Measurements from ENCODE around the gene TMIE. TPM values are rescaled to one million over a fixed set of nuclear protein-coding genes. Genes with fewer than 3 reads are reported as not detected.

Gene TMIE
- total and polyA plus RNA-seq, 2 of the 8 experiments (the other 6 are each of a cell fraction or from before 2014, with no cell fraction given) = 0.45 to 0.67 TPM

GRCh38 chr3:46695177-46695961, 5.8 kb upstream of the TMIE start (continued):
- TF ChIP-seq CHD7 (IDR thresholded peaks at IDR 0.05; ENCODE audit: insufficient replicate concordance, low read length) (no peak), SAP30 (IDR thresholded peaks at IDR 0.05; ENCODE audit: insufficient read depth, insufficient replicate concordance, low read length) (no peak), CREB1 (IDR thresholded peaks at IDR 0.05) (no peak), MAFK (IDR thresholded peaks at IDR 0.05; ENCODE audit: low read depth, low read length) (no peak), RAD21 (IDR thresholded peaks at IDR 0.05 in 1 of 2, conservative IDR thresholded peaks at IDR 0.05 in 1 of 2; ENCODE audit: low read depth in 2 of 2, low read length in 2 of 2) (peak; percentile 52 to 62), SIRT6 (IDR thresholded peaks at IDR 0.05; ENCODE audit: low read length) (no peak), CHD2 (IDR thresholded peaks at IDR 0.05; ENCODE audit: low read length) (no peak), BCL11A (IDR thresholded peaks at IDR 0.05; ENCODE audit: low read depth in 2 of 2, low read length in 2 of 2) (no peak), KDM4A (IDR thresholded peaks at IDR 0.05; ENCODE audit: low read depth, low read length, severe bottlenecking) (no peak), EP300 (IDR thresholded peaks at IDR 0.05; ENCODE audit: borderline replicate concordance in 1 of 2, low read depth in 2 of 2, low read length in 2 of 2) (no peak)
